Glutamatergic neuron (in vitro differentiated cells): Measurements from ENCODE around the gene PPP1R1B. TPM values are rescaled to one million over a fixed set of nuclear protein-coding genes. Genes with fewer than 3 reads are reported as not detected.

Experiments used
- DNase-seq: peaks from one replicate; pipeline ENCODE4 v3.0.0; 2022
- H3K27ac Mint-ChIP-seq: one replicate; pipeline ENCODE4 v1.8.0; 2020; ENCODE audit warnings: mild to moderate bottlenecking, mixed read lengths, inconsistent platforms; ENCODE audit not compliant: unreplicated experiment
- H3K27me3 Mint-ChIP-seq: one replicate; pipeline ENCODE4 v1.8.0; 2020; ENCODE audit warnings: mild to moderate bottlenecking, moderate library complexity, mixed read lengths, inconsistent platforms; ENCODE audit not compliant: unreplicated experiment
- H3K36me3 Mint-ChIP-seq: one replicate; pipeline ENCODE4 v1.8.0; 2020; ENCODE audit warnings: mild to moderate bottlenecking, mixed read lengths, inconsistent platforms; ENCODE audit not compliant: unreplicated experiment
- H3K4me1 Mint-ChIP-seq: one replicate; pipeline ENCODE4 v1.8.0; 2020; ENCODE audit warnings: mild to moderate bottlenecking, low read depth, mixed read lengths, inconsistent platforms; ENCODE audit not compliant: unreplicated experiment
- H3K4me3 Mint-ChIP-seq: one replicate; pipeline ENCODE4 v1.8.0; 2020; ENCODE audit warnings: mild to moderate bottlenecking, mixed read lengths, inconsistent platforms; ENCODE audit not compliant: unreplicated experiment
- H3K9me3 Mint-ChIP-seq: one replicate; pipeline ENCODE4 v1.8.0; 2020; ENCODE audit warnings: mild to moderate bottlenecking, moderate library complexity, mixed read lengths, inconsistent platforms; ENCODE audit not compliant: unreplicated experiment
- total RNA-seq: library from RNA; stranded (reverse); fragmentation: NEBNext Ultra II Directional; extraction: Animal tissue kit (Norgen Biotek cat#: 25700); gene quantifications from one replicate; pipeline ENCODE4 v1.2.1, GENCODE V29; 2021; ENCODE audit not compliant: unreplicated experiment
- TF ChIP-seq, protein P1 (sequence below): fragments of 200-600 bp; sonication (generic); IDR thresholded peaks from one replicate; pipeline ENCODE4 v1.5.0; 2021; ENCODE audit not compliant: partially characterized antibody, unreplicated experiment

Gene PPP1R1B
- total RNA-seq, 1 donor from 2014 or later = not detected

DNA sequence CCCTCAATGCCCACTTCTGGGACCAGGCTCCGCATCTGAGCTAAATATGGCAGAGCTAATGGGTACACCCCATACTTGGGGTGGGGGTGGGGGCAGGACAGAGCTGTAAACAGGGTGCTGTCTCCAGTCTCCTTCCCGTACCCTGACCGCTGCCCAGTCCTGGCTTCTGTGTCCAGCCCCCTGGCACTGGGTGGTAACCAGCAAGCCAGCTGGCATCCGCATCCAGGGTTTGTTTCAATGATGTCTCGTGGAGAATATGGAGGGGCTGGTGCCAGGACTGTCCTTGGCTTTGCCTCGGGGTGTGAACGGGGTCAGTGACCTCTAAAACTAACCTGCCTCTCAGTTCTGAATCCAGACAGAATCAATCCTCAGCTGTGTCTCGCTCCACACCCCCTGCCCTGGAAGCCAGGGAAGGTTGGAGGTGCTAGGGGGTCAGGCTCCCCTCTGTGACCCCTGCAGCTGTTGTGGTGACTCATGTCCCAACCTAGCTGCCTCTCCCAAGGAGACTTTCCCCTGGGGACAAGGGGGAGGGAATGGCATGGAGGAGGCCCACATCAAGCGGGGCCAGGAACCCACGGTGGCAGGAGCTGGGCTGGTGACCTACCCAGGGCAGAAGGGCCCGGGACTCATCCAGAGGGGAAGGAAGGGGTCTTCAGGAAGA is 40.0 kb downstream of the PPP1R1B start:
- Mint-ChIP-seq H3K27ac (no peak overlapping the region), H3K27me3 (peaks cover 8% of the 10 kb centered on the region), H3K4me3 (no peak overlapping the region), H3K9me3 (peaks cover 4% of the 10 kb centered on the region), H3K4me1 (peaks cover 4% of the 10 kb centered on the region), H3K36me3 (no peaks in the 10 kb centered on the region)
- TF ChIP-seq, protein P1, sequence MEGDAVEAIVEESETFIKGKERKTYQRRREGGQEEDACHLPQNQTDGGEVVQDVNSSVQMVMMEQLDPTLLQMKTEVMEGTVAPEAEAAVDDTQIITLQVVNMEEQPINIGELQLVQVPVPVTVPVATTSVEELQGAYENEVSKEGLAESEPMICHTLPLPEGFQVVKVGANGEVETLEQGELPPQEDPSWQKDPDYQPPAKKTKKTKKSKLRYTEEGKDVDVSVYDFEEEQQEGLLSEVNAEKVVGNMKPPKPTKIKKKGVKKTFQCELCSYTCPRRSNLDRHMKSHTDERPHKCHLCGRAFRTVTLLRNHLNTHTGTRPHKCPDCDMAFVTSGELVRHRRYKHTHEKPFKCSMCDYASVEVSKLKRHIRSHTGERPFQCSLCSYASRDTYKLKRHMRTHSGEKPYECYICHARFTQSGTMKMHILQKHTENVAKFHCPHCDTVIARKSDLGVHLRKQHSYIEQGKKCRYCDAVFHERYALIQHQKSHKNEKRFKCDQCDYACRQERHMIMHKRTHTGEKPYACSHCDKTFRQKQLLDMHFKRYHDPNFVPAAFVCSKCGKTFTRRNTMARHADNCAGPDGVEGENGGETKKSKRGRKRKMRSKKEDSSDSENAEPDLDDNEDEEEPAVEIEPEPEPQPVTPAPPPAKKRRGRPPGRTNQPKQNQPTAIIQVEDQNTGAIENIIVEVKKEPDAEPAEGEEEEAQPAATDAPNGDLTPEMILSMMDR = no peak
- no peak for DNase-seq

DNA sequence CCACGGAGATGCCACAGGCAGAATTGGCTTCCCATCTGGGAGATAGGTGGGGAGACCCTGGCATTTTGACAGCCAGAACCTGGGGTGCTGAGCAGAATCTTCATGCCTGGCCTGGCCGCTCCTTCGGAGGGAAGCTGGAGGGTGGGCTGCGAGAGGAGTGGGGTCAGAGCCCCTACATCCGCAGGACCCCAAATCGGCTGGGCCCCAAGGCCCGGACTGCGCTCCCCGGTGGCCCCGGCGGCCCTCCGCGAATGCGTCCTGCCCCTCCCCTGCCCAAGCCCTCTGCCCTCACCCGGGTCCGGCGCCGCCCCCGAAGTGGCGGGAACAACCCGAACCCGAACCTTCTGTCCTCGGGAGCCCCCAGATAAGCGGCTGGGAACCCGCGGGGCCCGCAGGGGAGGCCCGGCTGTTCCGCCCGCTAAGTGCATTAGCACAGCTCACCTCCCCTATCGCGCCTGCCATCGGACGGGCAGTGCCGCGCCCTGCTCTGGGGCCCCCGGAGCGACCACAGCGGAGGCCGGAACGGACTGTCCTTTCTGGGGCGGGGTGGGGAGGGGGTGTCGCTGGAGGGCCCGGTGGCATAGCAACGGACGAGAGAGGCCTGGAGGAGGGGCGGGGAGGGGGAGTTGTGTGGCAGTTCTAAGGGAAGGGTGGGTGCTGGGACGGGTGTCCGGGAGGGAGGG is 40.7 kb downstream of the PPP1R1B start:
- no peak overlapping the region for H3K27ac Mint-ChIP-seq
- peak overlapping the region; percentile 30 for H3K4me3 Mint-ChIP-seq
- TF ChIP-seq, protein P1 = no peak
- H3K4me1 Mint-ChIP-seq = peaks cover 4% of the 10 kb centered on the region
- peaks cover 4% of the 10 kb centered on the region for H3K9me3 Mint-ChIP-seq
- H3K36me3 Mint-ChIP-seq = no peaks in the 10 kb centered on the region
- DNase-seq = no peak
- H3K27me3 Mint-ChIP-seq = peaks cover 8% of the 10 kb centered on the region

GRCh38 chr17:39667945-39668924 is 41.5 kb downstream of the PPP1R1B start, which contains the start of gene PNMT:
Gene PNMT, plus strand, starts transcription at chr17:39668453. Its CDS starts 23 bp downstream, at chr17:39668476.
- peaks cover 4% of the 10 kb centered on the region for H3K9me3 Mint-ChIP-seq
- TF ChIP-seq, protein P1 = peak; percentile 66
- no peak within 1 kb of the TSS for H3K27ac Mint-ChIP-seq
- peaks cover 8% of the 10 kb centered on the region for H3K27me3 Mint-ChIP-seq
- no peaks in the 10 kb centered on the region for H3K36me3 Mint-ChIP-seq
- DNase-seq = peak; percentile 86
- peaks cover 4% of the 10 kb centered on the region for H3K4me1 Mint-ChIP-seq
- H3K4me3 Mint-ChIP-seq = peak within 1 kb of the TSS; percentile 30

GRCh38 chr17:39669897-39670735 is 43.4 kb downstream of the PPP1R1B start:
- Mint-ChIP-seq H3K36me3 (no peaks in the 10 kb centered on the region), H3K4me3 (no peak overlapping the region), H3K27ac (no peak overlapping the region), H3K27me3 (peaks cover 8% of the 10 kb centered on the region), H3K4me1 (no peaks in the 10 kb centered on the region), H3K9me3 (peaks cover 4% of the 10 kb centered on the region)
- TF ChIP-seq, protein P1 = no peak
- DNase-seq = no peak
